Stomach smooth muscle (tissue), 2 donors: ENCODE measurements around the gene TMPRSS9.
"Not testable (repeated sequence)": the region's sequence is repeated elsewhere in the genome, so short reads cannot be mapped to it uniquely, and the experiment has no call there.

Experiments used
- H3K27ac ChIP-seq: one replicate; pipeline ENCODE4 v1.7.0; 2013; ENCODE audit warnings: mild to moderate bottlenecking, low read length, inconsistent platforms
- H3K27me3 ChIP-seq, 2 donors: one replicate each; pipeline ENCODE4 v1.7.0; 2013; ENCODE audit warnings: low read length in 2 of 2; ENCODE audit not compliant: insufficient read depth in 2 of 2, control insufficient read depth in 1 of 2
- H3K36me3 ChIP-seq, 2 donors: one replicate each; pipeline ENCODE4 v1.7.0; 2013; ENCODE audit warnings: low read length in 2 of 2; ENCODE audit not compliant: control insufficient read depth in 2 of 2, insufficient read depth in 2 of 2
- H3K4me1 ChIP-seq: one replicate; pipeline ENCODE4 v1.7.0; 2013; ENCODE audit warnings: low read length; ENCODE audit not compliant: control insufficient read depth, insufficient read depth
- H3K4me3 ChIP-seq, 2 donors: one replicate each; pipeline ENCODE4 v1.7.0; 2013; ENCODE audit warnings: low read length in 2 of 2
- H3K9ac ChIP-seq, 2 donors: one replicate each; pipeline ENCODE4 v1.7.0; 2013; ENCODE audit warnings: low read length in 2 of 2, mild to moderate bottlenecking in 1 of 2
- H3K9me3 ChIP-seq, 2 donors: one replicate each; pipeline ENCODE4 v1.7.0; 2013; ENCODE audit warnings: low read length in 2 of 2; ENCODE audit not compliant: control insufficient read depth in 2 of 2
- donor health status: healthy.
- donor health status: Pancreatic carcinoma.

TMPRSS9 gene

DNA sequence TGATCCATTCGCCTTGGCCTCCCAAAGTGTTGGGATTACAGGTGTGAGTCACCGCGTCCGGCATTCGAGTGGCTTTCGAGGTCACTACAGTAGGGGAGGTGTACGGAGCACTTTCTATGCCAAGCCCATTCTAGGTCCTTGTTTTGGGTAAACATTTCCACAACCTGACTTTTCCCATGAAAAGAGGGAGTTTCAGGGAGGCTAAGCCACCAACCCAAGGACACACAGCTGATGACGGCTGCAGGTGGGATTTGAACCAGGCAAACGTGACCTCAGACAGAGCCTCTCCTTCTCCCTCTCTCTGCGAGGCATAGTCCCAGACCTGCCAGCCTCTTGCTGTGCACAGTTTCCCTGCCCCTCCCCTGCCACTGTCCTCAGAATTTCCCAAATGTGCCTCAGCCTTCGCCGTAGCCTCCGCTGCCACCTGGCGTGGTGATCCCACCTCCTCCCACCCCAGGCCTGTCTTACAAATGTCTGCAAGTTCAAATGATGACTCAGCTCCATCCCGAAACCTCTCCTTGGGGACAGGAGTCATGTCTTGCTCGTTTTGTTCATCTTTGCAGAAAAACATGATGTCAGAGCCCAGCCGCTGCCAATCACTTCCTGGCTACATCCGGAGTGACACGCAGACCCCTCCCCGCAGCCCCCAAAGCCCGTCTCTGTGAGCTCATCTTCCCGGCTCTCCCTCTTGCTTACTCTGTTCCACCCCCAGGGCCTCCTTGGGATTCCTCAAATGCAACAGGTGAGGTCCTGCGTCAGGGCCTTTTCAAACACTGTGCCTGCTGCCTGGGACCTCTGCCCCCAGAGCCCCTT, 109.2 kb downstream of the TMPRSS9 start:
- Histone ChIP-seq H3K4me1 (no peaks in the 10 kb centered on the region), H3K9ac (no peak overlapping the region), H3K27ac (no peak overlapping the region), H3K9me3 (no peaks in the 10 kb centered on the region), H3K36me3 (no peaks in the 10 kb centered on the region), H3K27me3 (no peaks in the 10 kb centered on the region), H3K4me3 (no peak overlapping the region)

DNA sequence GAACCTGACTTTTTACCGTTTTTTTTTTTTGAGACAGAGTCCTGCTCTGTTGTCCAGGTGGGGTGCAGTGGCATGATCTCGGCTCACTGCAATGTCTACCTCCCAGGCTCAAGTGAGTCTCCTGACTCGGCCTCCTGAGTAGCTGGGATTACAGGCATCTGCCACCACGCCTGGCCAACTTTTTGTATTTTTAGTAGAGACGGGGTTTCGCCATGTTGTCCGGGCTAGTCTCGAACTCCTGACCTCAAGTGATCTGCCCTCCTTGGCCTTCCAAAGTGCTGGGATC, 109.8 kb downstream of the TMPRSS9 start:
- not testable (repeated sequence) for H3K27me3 ChIP-seq, H3K9ac ChIP-seq, H3K27ac ChIP-seq, H3K4me1 ChIP-seq, H3K36me3 ChIP-seq, H3K4me3 ChIP-seq, H3K9me3 ChIP-seq

DNA sequence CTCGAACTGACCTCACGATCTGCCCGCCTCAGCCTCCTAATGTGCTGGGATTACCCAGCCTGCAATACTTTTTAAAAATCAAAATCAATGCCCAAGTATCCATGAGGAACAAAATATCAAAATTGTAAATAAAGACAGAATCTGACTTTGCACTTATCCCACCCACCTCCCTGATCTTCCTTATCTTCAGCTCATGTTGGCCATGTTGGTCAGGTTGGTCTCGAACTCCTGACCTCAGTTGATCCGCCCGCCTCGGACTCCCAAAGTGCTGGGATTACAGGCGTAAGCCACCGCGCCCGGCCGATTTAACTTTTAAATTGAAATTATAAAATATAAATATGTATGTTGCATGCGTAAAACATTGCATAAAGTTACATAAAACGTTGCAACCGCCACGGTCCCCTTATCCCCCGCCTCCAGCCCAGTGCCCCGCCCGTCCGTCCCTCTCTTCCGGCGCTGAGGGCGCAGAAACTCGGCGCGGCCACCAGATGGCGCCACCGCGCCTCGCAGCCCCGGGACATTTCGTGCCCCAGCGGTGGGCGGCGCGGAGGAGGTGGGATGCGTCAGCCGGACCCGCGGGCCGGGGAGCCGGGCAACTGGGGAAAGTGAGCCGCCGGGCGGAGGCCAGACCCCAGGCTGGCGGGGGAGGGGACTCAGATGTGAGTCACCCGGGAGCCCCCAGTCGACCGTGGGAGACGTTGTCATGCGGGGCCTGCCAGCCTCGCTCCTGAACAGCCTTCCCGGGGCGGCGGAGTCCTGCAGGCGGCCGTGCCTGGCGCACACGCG, 114.4 kb downstream of the TMPRSS9 start:
- Histone ChIP-seq H3K27ac (peak overlapping the region; percentile 88), H3K4me3 (peak overlapping the region; percentile 83 to 99), H3K27me3 (no peaks in the 10 kb centered on the region), H3K4me1 (peaks cover 33% of the 10 kb centered on the region), H3K9me3 (no peaks in the 10 kb centered on the region), H3K36me3 (peaks cover 0 to 17% of the 10 kb centered on the region in 2 donors), H3K9ac (peak overlapping the region; percentile 51 to 88)

DNA sequence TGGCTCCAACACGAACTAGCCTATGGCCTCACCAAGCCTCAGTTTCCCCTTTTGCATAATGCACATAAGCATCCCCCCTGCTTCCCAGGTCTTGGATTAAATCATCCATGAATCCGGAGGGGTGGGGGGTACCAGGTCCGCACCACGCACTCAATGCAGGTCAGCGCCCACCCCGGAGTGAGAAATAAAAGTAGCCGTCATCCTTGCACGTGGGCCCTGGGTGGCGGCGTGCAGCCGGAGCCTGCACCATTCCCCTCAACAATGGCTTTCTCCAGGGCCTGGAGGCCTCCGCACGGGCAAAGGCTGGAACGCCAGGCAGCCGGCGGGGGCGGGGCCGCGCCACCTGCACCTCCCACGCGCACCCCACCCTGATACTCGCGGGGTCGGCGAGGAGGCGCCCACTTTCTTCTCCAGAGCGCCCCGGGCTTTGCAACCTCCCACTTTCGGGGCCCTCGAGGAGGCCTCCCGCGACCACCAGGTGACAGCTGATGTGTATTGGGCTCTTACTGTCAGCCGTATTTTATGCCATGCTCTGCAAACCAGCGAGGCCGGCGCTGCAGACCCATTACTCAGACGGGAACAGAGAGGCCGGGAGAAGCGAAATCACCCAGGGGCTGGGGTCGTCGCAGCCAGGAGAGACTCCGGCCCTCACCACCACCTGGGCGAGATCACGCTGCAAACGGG, 115.1 kb downstream of the TMPRSS9 start:
- H3K27ac ChIP-seq = peak overlapping the region; percentile 88
- peak overlapping the region; percentile 83 to 99 for H3K4me3 ChIP-seq
- H3K27me3 ChIP-seq = no peaks in the 10 kb centered on the region
- peaks cover 35% of the 10 kb centered on the region for H3K4me1 ChIP-seq
- H3K36me3 ChIP-seq = peaks cover 0 to 17% of the 10 kb centered on the region in 2 donors
- H3K9ac ChIP-seq = peak overlapping the region; percentile 51 to 88
- H3K9me3 ChIP-seq = no peaks in the 10 kb centered on the region
